Gastroesophageal sphincter (tissue), 3 donors: ENCODE measurements around the gene PSMA1.
"Not testable (repeated sequence)": the region's sequence is repeated elsewhere in the genome, so short reads cannot be mapped to it uniquely, and the experiment has no call there.

ENCODE experiments used
- EP300 ChIP-seq: sonication (generic); formaldehyde crosslinking; IDR thresholded peaks from one replicate; pipeline ENCODE4 v1.6.1; 2017; ENCODE audit warnings: antibody characterized with exemption, mild to moderate bottlenecking
- POLR2A ChIP-seq, 2 donors: fragments of 450-650 bp; IDR thresholded peaks; one replicate each; pipeline ENCODE4 v1.6.1; 2017; ENCODE audit warnings: antibody characterized with exemption in 2 of 2, mild to moderate bottlenecking in 2 of 2, moderate library complexity in 1 of 2
- POLR2AphosphoS5 ChIP-seq: sonication (generic); formaldehyde crosslinking; IDR thresholded peaks from one replicate; pipeline ENCODE4 v1.6.1; 2017; ENCODE audit warnings: antibody characterized with exemption
- TF ChIP-seq, protein P1 (sequence below), 4 experiments: fragments of 200-600 bp in 2 of 4; fragments of 450-650 bp in 2 of 4; sonication (generic) in 1 of 4; IDR thresholded peaks; one replicate each; pipeline ENCODE4 v1.5.1; 2017 to 2019; ENCODE audit warnings: antibody characterized with exemption in 4 of 4, mild to moderate bottlenecking in 2 of 4, moderate library complexity in 2 of 4

DNA sequence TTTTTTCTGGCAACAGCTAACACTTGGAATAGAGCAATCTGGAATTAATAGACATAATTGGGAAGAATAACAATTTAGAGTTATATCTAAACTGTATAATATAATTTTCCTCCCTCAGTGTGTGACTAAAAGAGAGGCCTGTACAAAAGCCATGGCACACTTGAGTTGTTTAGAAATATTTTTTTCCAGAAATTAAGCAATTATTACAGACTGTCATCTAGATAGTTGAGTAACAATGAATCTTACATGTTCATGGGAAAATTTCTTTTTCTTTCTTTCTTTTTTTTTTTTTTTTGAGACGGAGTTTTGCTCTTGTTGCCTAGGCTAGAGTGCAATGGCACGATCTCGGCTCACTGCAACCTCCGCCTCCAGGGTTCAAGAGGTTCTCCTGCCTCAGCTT is 15.0 kb upstream of the PSMA1 start:
- TF ChIP-seq POLR2A (IDR thresholded peaks at IDR 0.05); POLR2AphosphoS5; EP300: not testable (repeated sequence)
- TF ChIP-seq, protein P1, sequence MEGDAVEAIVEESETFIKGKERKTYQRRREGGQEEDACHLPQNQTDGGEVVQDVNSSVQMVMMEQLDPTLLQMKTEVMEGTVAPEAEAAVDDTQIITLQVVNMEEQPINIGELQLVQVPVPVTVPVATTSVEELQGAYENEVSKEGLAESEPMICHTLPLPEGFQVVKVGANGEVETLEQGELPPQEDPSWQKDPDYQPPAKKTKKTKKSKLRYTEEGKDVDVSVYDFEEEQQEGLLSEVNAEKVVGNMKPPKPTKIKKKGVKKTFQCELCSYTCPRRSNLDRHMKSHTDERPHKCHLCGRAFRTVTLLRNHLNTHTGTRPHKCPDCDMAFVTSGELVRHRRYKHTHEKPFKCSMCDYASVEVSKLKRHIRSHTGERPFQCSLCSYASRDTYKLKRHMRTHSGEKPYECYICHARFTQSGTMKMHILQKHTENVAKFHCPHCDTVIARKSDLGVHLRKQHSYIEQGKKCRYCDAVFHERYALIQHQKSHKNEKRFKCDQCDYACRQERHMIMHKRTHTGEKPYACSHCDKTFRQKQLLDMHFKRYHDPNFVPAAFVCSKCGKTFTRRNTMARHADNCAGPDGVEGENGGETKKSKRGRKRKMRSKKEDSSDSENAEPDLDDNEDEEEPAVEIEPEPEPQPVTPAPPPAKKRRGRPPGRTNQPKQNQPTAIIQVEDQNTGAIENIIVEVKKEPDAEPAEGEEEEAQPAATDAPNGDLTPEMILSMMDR (IDR thresholded peaks at IDR 0.05): not testable (repeated sequence)
